ENCODE results near the gene PPP1R13L. TPM values are rescaled to one million over a fixed set of nuclear protein-coding genes. Genes with fewer than 3 reads are reported as not detected.

Gene PPP1R13L
- total and polyA plus RNA-seq, 4 donors: 0.51 to 7.7 (median 4.9) TPM

GRCh38 chr19:45352914-45353796 lies 51.7 kb downstream of the PPP1R13L start:
- 93% methylated on average over 20 of the region's 20 CpGs for WGBS
- DNase-seq (ENCODE audit: low spot score): no peak

GRCh38 chr19:45352471-45352870 lies 52.4 kb downstream of the PPP1R13L start:
- WGBS: 95% methylated on average over 20 of the region's 20 CpGs
- TF ChIP-seq HNF4A (conservative IDR thresholded peaks at IDR 0.05): no peak
- TF ChIP-seq YY1 (IDR thresholded peaks at IDR 0.05): no peak
- no peak for TF ChIP-seq MAX (IDR thresholded peaks at IDR 0.05)
- H3K4me3 ChIP-seq (ENCODE audit: low read depth in 1 of 3, low read length in 3 of 3): no peak overlapping the region
- H3K9me3 ChIP-seq (ENCODE audit: control insufficient read depth in 4 of 4, low read length in 3 of 4): no peaks in the 10 kb centered on the region
- H3K4me1 ChIP-seq (ENCODE audit: control insufficient read depth in 4 of 4, insufficient read depth in 4 of 4, low read length in 3 of 4): no peaks in the 10 kb centered on the region
- no peak overlapping the region for H3K27ac ChIP-seq (ENCODE audit: low read depth in 1 of 2, low read length in 2 of 2)
- no peaks in the 10 kb centered on the region for H3K27me3 ChIP-seq (ENCODE audit: control insufficient read depth in 4 of 4, insufficient read depth in 4 of 4, low read length in 3 of 4)
- no peak overlapping the region for H3K9ac ChIP-seq (ENCODE audit: low read depth in 1 of 2, low read length in 2 of 2)
- H3K36me3 ChIP-seq (ENCODE audit: control insufficient read depth in 4 of 4, insufficient read depth in 3 of 4, low read depth in 1 of 4, low read length in 3 of 4): peaks cover 0 to 39% (median 7%) of the 10 kb centered on the region in 4 donors
- DNase-seq (ENCODE audit: low spot score): no peak

More at GRCh38 chr19:45352914-45353796, 51.7 kb downstream of the PPP1R13L start:
- Histone ChIP-seq H3K4me3 (ENCODE audit: low read depth in 1 of 3, low read length in 3 of 3) (no peak overlapping the region), H3K36me3 (ENCODE audit: control insufficient read depth in 4 of 4, insufficient read depth in 3 of 4, low read depth in 1 of 4, low read length in 3 of 4) (peaks cover 0 to 39% (median 7%) of the 10 kb centered on the region in 4 donors), H3K9ac (ENCODE audit: low read depth in 1 of 2, low read length in 2 of 2) (no peak overlapping the region), H3K9me3 (ENCODE audit: control insufficient read depth in 4 of 4, low read length in 3 of 4) (no peaks in the 10 kb centered on the region), H3K27ac (ENCODE audit: low read depth in 1 of 2, low read length in 2 of 2) (no peak overlapping the region), H3K27me3 (ENCODE audit: control insufficient read depth in 4 of 4, insufficient read depth in 4 of 4, low read length in 3 of 4) (no peaks in the 10 kb centered on the region), H3K4me1 (ENCODE audit: control insufficient read depth in 4 of 4, insufficient read depth in 4 of 4, low read length in 3 of 4) (no peaks in the 10 kb centered on the region)
- TF ChIP-seq EGR1 (IDR thresholded peaks at IDR 0.05; ENCODE audit: low read depth in 2 of 2) (no peak), HNF4A (conservative IDR thresholded peaks at IDR 0.05) (no peak), TAF1 (conservative IDR thresholded peaks at IDR 0.05) (no peak), YY1 (IDR thresholded peaks at IDR 0.05) (no peak), RXRA (IDR thresholded peaks at IDR 0.05) (no peak)
- TF ChIP-seq, protein P1, sequence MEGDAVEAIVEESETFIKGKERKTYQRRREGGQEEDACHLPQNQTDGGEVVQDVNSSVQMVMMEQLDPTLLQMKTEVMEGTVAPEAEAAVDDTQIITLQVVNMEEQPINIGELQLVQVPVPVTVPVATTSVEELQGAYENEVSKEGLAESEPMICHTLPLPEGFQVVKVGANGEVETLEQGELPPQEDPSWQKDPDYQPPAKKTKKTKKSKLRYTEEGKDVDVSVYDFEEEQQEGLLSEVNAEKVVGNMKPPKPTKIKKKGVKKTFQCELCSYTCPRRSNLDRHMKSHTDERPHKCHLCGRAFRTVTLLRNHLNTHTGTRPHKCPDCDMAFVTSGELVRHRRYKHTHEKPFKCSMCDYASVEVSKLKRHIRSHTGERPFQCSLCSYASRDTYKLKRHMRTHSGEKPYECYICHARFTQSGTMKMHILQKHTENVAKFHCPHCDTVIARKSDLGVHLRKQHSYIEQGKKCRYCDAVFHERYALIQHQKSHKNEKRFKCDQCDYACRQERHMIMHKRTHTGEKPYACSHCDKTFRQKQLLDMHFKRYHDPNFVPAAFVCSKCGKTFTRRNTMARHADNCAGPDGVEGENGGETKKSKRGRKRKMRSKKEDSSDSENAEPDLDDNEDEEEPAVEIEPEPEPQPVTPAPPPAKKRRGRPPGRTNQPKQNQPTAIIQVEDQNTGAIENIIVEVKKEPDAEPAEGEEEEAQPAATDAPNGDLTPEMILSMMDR (IDR thresholded peaks at IDR 0.05; ENCODE audit: low read depth, low read length, missing input control): no peak
- TF ChIP-seq, protein P2, sequence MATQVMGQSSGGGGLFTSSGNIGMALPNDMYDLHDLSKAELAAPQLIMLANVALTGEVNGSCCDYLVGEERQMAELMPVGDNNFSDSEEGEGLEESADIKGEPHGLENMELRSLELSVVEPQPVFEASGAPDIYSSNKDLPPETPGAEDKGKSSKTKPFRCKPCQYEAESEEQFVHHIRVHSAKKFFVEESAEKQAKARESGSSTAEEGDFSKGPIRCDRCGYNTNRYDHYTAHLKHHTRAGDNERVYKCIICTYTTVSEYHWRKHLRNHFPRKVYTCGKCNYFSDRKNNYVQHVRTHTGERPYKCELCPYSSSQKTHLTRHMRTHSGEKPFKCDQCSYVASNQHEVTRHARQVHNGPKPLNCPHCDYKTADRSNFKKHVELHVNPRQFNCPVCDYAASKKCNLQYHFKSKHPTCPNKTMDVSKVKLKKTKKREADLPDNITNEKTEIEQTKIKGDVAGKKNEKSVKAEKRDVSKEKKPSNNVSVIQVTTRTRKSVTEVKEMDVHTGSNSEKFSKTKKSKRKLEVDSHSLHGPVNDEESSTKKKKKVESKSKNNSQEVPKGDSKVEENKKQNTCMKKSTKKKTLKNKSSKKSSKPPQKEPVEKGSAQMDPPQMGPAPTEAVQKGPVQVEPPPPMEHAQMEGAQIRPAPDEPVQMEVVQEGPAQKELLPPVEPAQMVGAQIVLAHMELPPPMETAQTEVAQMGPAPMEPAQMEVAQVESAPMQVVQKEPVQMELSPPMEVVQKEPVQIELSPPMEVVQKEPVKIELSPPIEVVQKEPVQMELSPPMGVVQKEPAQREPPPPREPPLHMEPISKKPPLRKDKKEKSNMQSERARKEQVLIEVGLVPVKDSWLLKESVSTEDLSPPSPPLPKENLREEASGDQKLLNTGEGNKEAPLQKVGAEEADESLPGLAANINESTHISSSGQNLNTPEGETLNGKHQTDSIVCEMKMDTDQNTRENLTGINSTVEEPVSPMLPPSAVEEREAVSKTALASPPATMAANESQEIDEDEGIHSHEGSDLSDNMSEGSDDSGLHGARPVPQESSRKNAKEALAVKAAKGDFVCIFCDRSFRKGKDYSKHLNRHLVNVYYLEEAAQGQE (IDR thresholded peaks at IDR 0.05): no peak

DNA sequence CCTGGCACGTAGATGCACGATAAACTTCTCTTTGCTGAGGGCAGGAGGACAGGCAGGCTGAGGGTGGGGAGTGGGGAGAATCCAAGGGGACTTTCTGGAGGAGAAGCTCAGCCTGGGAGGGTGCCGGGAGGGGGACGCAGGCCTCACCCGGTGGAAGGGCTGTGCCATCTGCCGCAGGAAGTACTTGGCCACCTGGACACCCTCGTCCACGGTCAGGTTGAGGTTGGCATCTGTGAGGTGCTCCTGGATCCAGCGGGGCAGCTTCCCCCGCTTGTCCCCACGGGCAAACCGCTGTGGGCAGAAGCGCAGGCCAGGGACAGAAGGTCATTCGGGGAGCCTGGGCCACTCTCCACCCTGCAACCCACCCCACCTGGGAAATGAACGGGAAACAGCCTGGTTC lies 52.8 kb downstream of the PPP1R13L start:
- no peaks in the 10 kb centered on the region for H3K9me3 ChIP-seq (ENCODE audit: control insufficient read depth in 4 of 4, low read length in 3 of 4)
- DNase-seq (ENCODE audit: low spot score): no peak
- 92% methylated on average over 15 of the region's 15 CpGs for WGBS
- peaks cover 0 to 37% (median 7%) of the 10 kb centered on the region in 4 donors for H3K36me3 ChIP-seq (ENCODE audit: control insufficient read depth in 4 of 4, insufficient read depth in 3 of 4, low read depth in 1 of 4, low read length in 3 of 4)
- no peak overlapping the region for H3K27ac ChIP-seq (ENCODE audit: low read depth in 1 of 2, low read length in 2 of 2)
- no peak overlapping the region for H3K4me3 ChIP-seq (ENCODE audit: low read depth in 1 of 3, low read length in 3 of 3)
- no peaks in the 10 kb centered on the region for H3K27me3 ChIP-seq (ENCODE audit: control insufficient read depth in 4 of 4, insufficient read depth in 4 of 4, low read length in 3 of 4)
- no peak overlapping the region for H3K9ac ChIP-seq (ENCODE audit: low read depth in 1 of 2, low read length in 2 of 2)
- H3K4me1 ChIP-seq (ENCODE audit: control insufficient read depth in 4 of 4, insufficient read depth in 4 of 4, low read length in 3 of 4): no peaks in the 10 kb centered on the region
- no peak for TF ChIP-seq RXRA (IDR thresholded peaks at IDR 0.05)
- TF ChIP-seq NR2F2 (IDR thresholded peaks at IDR 0.05): no peak
- no peak for TF ChIP-seq TAF1 (conservative IDR thresholded peaks at IDR 0.05)
- TF ChIP-seq SP1 (IDR thresholded peaks at IDR 0.05): no peak
- no peak for TF ChIP-seq YY1 (IDR thresholded peaks at IDR 0.05)
- TF ChIP-seq, protein P2 (IDR thresholded peaks at IDR 0.05): no peak
- no peak for TF ChIP-seq ATF3 (IDR thresholded peaks at IDR 0.05)
- TF ChIP-seq RAD21 (IDR thresholded peaks at IDR 0.05): no peak
- TF ChIP-seq EGR1 (IDR thresholded peaks at IDR 0.05; ENCODE audit: low read depth in 2 of 2): no peak
- TF ChIP-seq, protein P1 (IDR thresholded peaks at IDR 0.05; ENCODE audit: low read depth, low read length, missing input control): no peak
